CD14-positive monocyte (primary cell): ENCODE data around the gene ABHD17C. TPM values are rescaled to one million over a fixed set of nuclear protein-coding genes. Genes with fewer than 3 reads are reported as not detected.

Experiments
- DNase-seq, 3 donors: peaks; one replicate each; pipeline ENCODE4 v3.0.0-alpha.2; 2011 to 2022
- H2AFZ ChIP-seq: 2 replicates; pipeline ENCODE4 v1.6.0; 2012; ENCODE audit warnings: mild to moderate bottlenecking, low read depth, low read length, inconsistent platforms; ENCODE audit not compliant: insufficient read depth, poor library complexity, severe bottlenecking
- H3K27ac ChIP-seq, 2 donors: 1 replicate in 1 of 2; 2 replicates in 1 of 2; pipeline ENCODE4 v1.5.1; 2012 to 2013; ENCODE audit warnings: low read length in 2 of 2, control low read depth in 1 of 2, inconsistent platforms in 1 of 2, low read depth in 1 of 2, mild to moderate bottlenecking in 1 of 2
- H3K27me3 ChIP-seq, 2 donors: one replicate each; pipeline versions ENCODE4 v1.6.0 to v1.6.1; 2011 to 2013; ENCODE audit warnings: low read length in 2 of 2; ENCODE audit not compliant: control insufficient read depth in 2 of 2, insufficient read depth in 2 of 2
- H3K36me3 ChIP-seq, 2 donors: replicated peaks in 1 of 2; 1 replicate in 1 of 2; 2 replicates in 1 of 2; pipeline versions ENCODE4 v1.5.1 to v1.6.1; 2012 to 2013; ENCODE audit warnings: low read length in 2 of 2, control low read depth in 1 of 2, inconsistent platforms in 1 of 2, mild to moderate bottlenecking in 1 of 2; ENCODE audit not compliant: insufficient read depth in 2 of 2, control insufficient read depth in 1 of 2
- H3K4me1 ChIP-seq, 2 donors: 1 replicate in 1 of 2; 2 replicates in 1 of 2; pipeline versions ENCODE4 v1.5.1 to v1.6.1; 2012 to 2013; ENCODE audit warnings: low read length in 2 of 2, control low read depth in 1 of 2, inconsistent platforms in 1 of 2, mild to moderate bottlenecking in 1 of 2, moderate library complexity in 1 of 2; ENCODE audit not compliant: insufficient read depth in 2 of 2, control insufficient read depth in 1 of 2
- H3K4me2 ChIP-seq: replicated peaks from 2 replicates; pipeline ENCODE3; 2012; ENCODE audit warnings: low read length, moderate library complexity, mild to moderate bottlenecking; ENCODE audit not compliant: poor library complexity, severe bottlenecking; ENCODE audit errors: extremely low read depth
- H3K4me3 ChIP-seq, 3 experiments: fragments of 200-600 bp in 1 of 3; sonication (generic) in 1 of 3; replicated peaks in 1 of 3; 1 replicate in 2 of 3; 2 replicates in 1 of 3; pipeline ENCODE4 v1.5.1; 2011 to 2013; ENCODE audit warnings: low read length in 3 of 3, mild to moderate bottlenecking in 3 of 3, control low read depth in 2 of 3, low read depth in 2 of 3, inconsistent platforms in 1 of 3, moderate library complexity in 1 of 3
- H3K79me2 ChIP-seq: 2 replicates; pipeline ENCODE4 v1.6.0; 2012; ENCODE audit warnings: mild to moderate bottlenecking, control low read depth, inconsistent platforms, low read length, moderate library complexity; ENCODE audit not compliant: insufficient read depth
- H3K9ac ChIP-seq: 2 replicates; pipeline ENCODE4 v1.6.0; 2017; ENCODE audit warnings: low read length, mild to moderate bottlenecking; ENCODE audit not compliant: insufficient read depth, poor library complexity, severe bottlenecking
- H3K9me3 ChIP-seq, 2 donors: replicated peaks in 1 of 2; 1 replicate in 1 of 2; 2 replicates in 1 of 2; pipeline versions ENCODE4 v1.5.1 to v1.6.1; 2012 to 2013; ENCODE audit warnings: low read length in 2 of 2, control low read depth in 1 of 2; ENCODE audit not compliant: control insufficient read depth in 1 of 2, insufficient read depth in 1 of 2
- H4K20me1 ChIP-seq: 2 replicates; pipeline ENCODE4 v1.6.0; 2012; ENCODE audit warnings: mild to moderate bottlenecking, low read length, control low read depth, moderate library complexity; ENCODE audit not compliant: insufficient read depth
- H3K27ac Mint-ChIP-seq, 7 donors: one replicate each; pipeline ENCODE4 v1.8.0; 2020; ENCODE audit warnings: mild to moderate bottlenecking in 7 of 7, mixed read lengths in 7 of 7, moderate library complexity in 6 of 7, inconsistent platforms in 2 of 7
- H3K27me3 Mint-ChIP-seq, 3 donors: one replicate each; pipeline ENCODE4 v1.8.0; 2021 to 2022; ENCODE audit warnings: low read depth in 3 of 3, mild to moderate bottlenecking in 3 of 3, mixed read lengths in 3 of 3, moderate library complexity in 3 of 3, inconsistent platforms in 1 of 3
- H3K36me3 Mint-ChIP-seq, 2 donors: one replicate each; pipeline ENCODE4 v1.8.0; 2020; ENCODE audit warnings: mixed read lengths in 2 of 2, inconsistent platforms in 1 of 2, mild to moderate bottlenecking in 1 of 2
- H3K4me1 Mint-ChIP-seq: one replicate; pipeline ENCODE4 v1.8.0; 2020; ENCODE audit warnings: mild to moderate bottlenecking, mixed read lengths
- H3K4me3 Mint-ChIP-seq, 2 donors: one replicate each; pipeline ENCODE4 v1.8.0; 2020; ENCODE audit warnings: mild to moderate bottlenecking in 2 of 2, mixed read lengths in 2 of 2, moderate library complexity in 1 of 2
- H3K9me3 Mint-ChIP-seq, 7 donors: one replicate each; pipeline ENCODE4 v1.8.0; 2020 to 2022; ENCODE audit warnings: mixed read lengths in 7 of 7, mild to moderate bottlenecking in 6 of 7, moderate library complexity in 6 of 7, inconsistent platforms in 2 of 7
- CTCF ChIP-seq: fragments of 200-600 bp; IDR thresholded peaks from one replicate; pipeline ENCODE4 v1.8.0; 2022; ENCODE audit warnings: antibody characterized with exemption, mild to moderate bottlenecking
- WGBS: methylation state at CpG from one replicate; pipeline ENCODE4 v1.1.5; 2013; ENCODE audit warnings: missing lambda C conversion rate; ENCODE audit not compliant: insufficient coverage; 5-methylcytosine and 5-hydroxymethylcytosine counted together
- intact Hi-C, 2 donors: fragments of 100-400 bp; cut with micrococcal nuclease; formaldehyde crosslinking; loops; one replicate each; pipeline versions ENCODE4 v1.15.0 to v1.15.1; 2023
- polyA plus RNA-seq, 3 donors: library from polyadenylated mRNA; depleted of rRNA in 1 of 3; unstranded in 2 of 3; stranded (reverse) in 1 of 3; fragments of 300-500 nt in 2 of 3; fragments of >200 nt in 1 of 3; fragmentation: Illumina TruSeq in 2 of 3; gene quantifications; 1 replicate in 2 of 3; 2 replicates in 1 of 3; pipeline ENCODE4 v1.2.3, GENCODE V29; 2012 to 2021

ABHD17C gene
- polyA plus RNA-seq, 3 donors = 0.48 to 0.76 (median 0.68) TPM

GRCh38 chr15:80662757-80663553 is 32.2 kb upstream of the ABHD17C start:
- H3K9me3 ChIP-seq = no peaks in the 10 kb centered on the region
- H4K20me1 ChIP-seq = no peaks in the 10 kb centered on the region
- no peak overlapping the region for H3K4me3 ChIP-seq
- peaks cover 1 to 2% (median 1%) of the 10 kb centered on the region in 3 donors for H3K27me3 Mint-ChIP-seq
- no peaks in the 10 kb centered on the region for H3K36me3 Mint-ChIP-seq
- intact Hi-C loops = no loop called here
- H3K79me2 ChIP-seq = no peaks in the 10 kb centered on the region
- no peak overlapping the region for H3K4me3 Mint-ChIP-seq
- no peak overlapping the region for H3K4me2 ChIP-seq
- no CpG with 5 or more reads among the region's 7 CpGs for WGBS
- no peaks in the 10 kb centered on the region for H3K36me3 ChIP-seq
- no peaks in the 10 kb centered on the region for H3K4me1 ChIP-seq
- no peaks in the 10 kb centered on the region for H3K27me3 ChIP-seq
- no peak for DNase-seq
- H3K9ac ChIP-seq = no peak overlapping the region
- no peak overlapping the region for H2AFZ ChIP-seq
- peak overlapping the region in 1 of 7 donors; percentile 32 for H3K27ac Mint-ChIP-seq
- no peaks in the 10 kb centered on the region for H3K9me3 Mint-ChIP-seq
- H3K4me1 Mint-ChIP-seq = peaks cover 6% of the 10 kb centered on the region
- H3K27ac ChIP-seq = no peak overlapping the region
- no peak for TF ChIP-seq CTCF

- Histone ChIP-seq H3K27me3 (no peaks in the 10 kb centered on the region), H3K27ac (no peak overlapping the region), H3K4me3 (no peak overlapping the region), H3K9ac (no peak overlapping the region), H3K4me1 (no peaks in the 10 kb centered on the region), H3K79me2 (no peaks in the 10 kb centered on the region), H3K36me3 (no peaks in the 10 kb centered on the region), H4K20me1 (no peaks in the 10 kb centered on the region), H3K9me3 (no peaks in the 10 kb centered on the region), H2AFZ (no peak overlapping the region), H3K4me2 (no peak overlapping the region)
- H3K36me3 Mint-ChIP-seq = no peaks in the 10 kb centered on the region
- DNase-seq = no peak
- H3K27ac Mint-ChIP-seq = no peak overlapping the region
- intact Hi-C loops = no loop called here
- H3K4me3 Mint-ChIP-seq = no peak overlapping the region
- WGBS = 92% methylated on average over 2 of the region's 2 CpGs
- peaks cover 1 to 10% (median 3%) of the 10 kb centered on the region in 3 donors for H3K27me3 Mint-ChIP-seq
- H3K4me1 Mint-ChIP-seq = peaks cover 6% of the 10 kb centered on the region
- H3K9me3 Mint-ChIP-seq = no peaks in the 10 kb centered on the region
- TF ChIP-seq CTCF = no peak
These were observed 30.0 kb upstream of the ABHD17C start for GRCh38 chr15:80665151-80665550.
